Ectodermal cell (in vitro differentiated cells): Measurements from ENCODE around the gene C14orf132.

Source experiments
- H3K27ac ChIP-seq: 2 replicates; pipeline ENCODE4 v1.7.0; 2013; ENCODE audit warnings: mild to moderate bottlenecking, low read depth, low read length; ENCODE audit not compliant: insufficient read depth, poor library complexity, severe bottlenecking
- H3K27me3 ChIP-seq: 2 replicates; pipeline ENCODE4 v1.7.0; 2013; ENCODE audit warnings: mild to moderate bottlenecking, low read length; ENCODE audit not compliant: insufficient read depth, control insufficient read depth, poor library complexity, severe bottlenecking
- H3K36me3 ChIP-seq: one replicate; pipeline ENCODE4 v1.7.0; 2013; ENCODE audit warnings: low read length; ENCODE audit not compliant: control insufficient read depth, insufficient read depth
- H3K4me1 ChIP-seq: one replicate; pipeline ENCODE4 v1.7.0; 2013; ENCODE audit warnings: low read length; ENCODE audit not compliant: control insufficient read depth, insufficient read depth
- H3K4me3 ChIP-seq: 2 replicates; pipeline ENCODE4 v1.7.0; 2013; ENCODE audit warnings: low read depth, low read length, control low read depth; ENCODE audit not compliant: insufficient read depth
- H3K9me3 ChIP-seq: 2 replicates; pipeline ENCODE4 v1.7.0; 2013; ENCODE audit warnings: mild to moderate bottlenecking, low read length, moderate library complexity; ENCODE audit not compliant: control insufficient read depth
- WGBS, 2 experiments: methylation state at CpG; one replicate each; pipeline ENCODE4 v1.1.7; 2013; ENCODE audit warnings: missing lambda C conversion rate in 2 of 2; 5-methylcytosine and 5-hydroxymethylcytosine counted together

Gene C14orf132

DNA sequence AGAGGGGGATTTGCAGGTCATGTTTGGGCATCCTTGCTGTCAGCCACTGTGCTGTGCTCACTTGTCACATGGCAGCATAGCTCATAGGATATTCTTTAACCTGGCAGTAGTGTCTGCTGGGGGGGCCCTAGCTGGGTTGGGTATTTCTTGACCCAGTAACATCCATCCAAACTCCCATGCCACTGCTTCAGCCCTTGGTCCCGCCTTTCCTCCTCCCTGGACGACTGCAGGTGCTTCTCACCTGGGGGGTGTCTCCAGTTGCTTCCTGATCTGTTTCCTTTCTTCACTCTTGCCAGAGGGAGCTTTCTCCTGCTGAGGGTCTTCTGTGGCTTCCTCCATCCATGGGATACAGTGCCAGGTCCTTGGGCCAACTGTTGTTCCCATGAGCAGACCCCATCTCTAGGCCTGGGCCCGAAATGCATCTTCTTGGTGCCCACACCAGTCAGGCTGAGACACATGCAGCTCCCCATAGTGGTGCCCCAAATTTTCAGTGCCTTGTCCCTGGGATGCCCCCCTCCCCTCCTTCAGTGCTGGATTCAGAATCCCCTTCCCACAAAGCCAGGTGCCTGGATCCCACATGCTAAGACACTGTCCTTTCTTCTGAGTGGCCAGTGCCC is 20.5 kb downstream of the C14orf132 start:
- Histone ChIP-seq H3K27me3 (no peaks in the 10 kb centered on the region), H3K36me3 (no peaks in the 10 kb centered on the region), H3K4me1 (peaks cover 4% of the 10 kb centered on the region), H3K9me3 (no peaks in the 10 kb centered on the region), H3K27ac (no peak overlapping the region), H3K4me3 (no peak overlapping the region)
- 93 to 94% methylated on average over 3 of the region's 3 CpGs for WGBS, 2 experiments

DNA sequence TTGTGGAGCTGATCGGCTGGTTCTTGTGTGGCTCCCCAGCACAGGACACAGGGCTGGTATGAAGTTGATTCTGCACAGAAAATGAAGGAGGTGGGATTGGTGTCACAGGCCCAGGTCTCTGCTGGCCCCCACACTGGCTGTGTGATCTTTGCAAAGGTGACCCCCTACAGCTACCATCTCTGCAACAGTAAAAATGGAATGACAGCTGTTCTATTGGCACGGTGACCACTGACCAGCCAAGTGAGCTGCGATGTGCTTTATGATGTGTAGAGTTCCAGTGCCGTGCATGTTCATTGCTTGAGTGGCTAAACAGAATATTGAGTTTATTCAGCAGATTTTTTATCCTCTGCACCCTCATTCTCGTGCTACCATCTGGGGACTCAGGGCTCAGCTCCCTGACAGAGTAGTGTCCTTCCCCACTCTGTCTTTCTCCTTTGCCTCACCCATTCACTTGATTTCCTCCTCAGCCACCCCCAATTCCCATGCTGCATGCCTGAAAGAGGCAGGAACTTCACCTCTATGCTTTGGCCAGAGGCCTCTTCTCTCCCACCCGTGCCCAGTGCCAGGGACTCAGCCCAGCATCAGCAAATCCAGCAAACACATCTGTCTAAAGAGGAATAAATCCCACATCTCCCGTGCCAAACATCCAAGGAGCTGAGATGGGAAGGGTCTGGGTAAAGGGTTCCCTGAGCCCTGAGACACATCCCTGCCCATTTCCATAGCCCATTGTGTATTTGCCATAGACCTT is 21.2 kb downstream of the C14orf132 start:
- peaks cover 4% of the 10 kb centered on the region for H3K4me1 ChIP-seq
- H3K9me3 ChIP-seq: no peaks in the 10 kb centered on the region
- no peak overlapping the region for H3K4me3 ChIP-seq
- no peak overlapping the region for H3K27ac ChIP-seq
- H3K27me3 ChIP-seq: no peaks in the 10 kb centered on the region
- no peaks in the 10 kb centered on the region for H3K36me3 ChIP-seq
- whole genome bisulfite sequencing, 2 experiments: 91 to 92% methylated on average over 7 of the region's 7 CpGs

DNA sequence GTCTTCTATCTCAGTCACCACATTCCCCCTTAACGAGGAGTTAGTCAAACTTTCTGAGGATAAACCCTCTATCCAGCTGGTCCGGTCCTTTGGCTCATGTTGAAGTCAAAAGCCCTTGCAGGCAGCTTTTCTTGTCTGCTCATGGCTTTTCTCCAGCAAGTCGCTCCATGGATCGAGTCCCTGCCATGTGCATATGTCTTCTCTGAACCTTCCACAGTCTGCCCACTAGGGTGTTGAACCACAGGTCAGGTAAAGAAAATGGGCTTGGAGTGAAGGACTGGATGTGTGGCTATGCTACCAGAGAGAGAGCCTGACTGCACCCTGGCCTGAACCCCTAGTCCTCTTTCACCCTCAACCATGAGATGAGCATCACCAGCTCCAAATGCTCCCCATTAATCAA is 22.8 kb downstream of the C14orf132 start:
- H3K4me1 ChIP-seq: peaks cover 4% of the 10 kb centered on the region
- H3K4me3 ChIP-seq: no peak overlapping the region
- H3K27me3 ChIP-seq: no peaks in the 10 kb centered on the region
- H3K9me3 ChIP-seq: no peaks in the 10 kb centered on the region
- WGBS, 2 experiments: 95 to 97% methylated on average over 4 of the region's 4 CpGs
- no peak overlapping the region for H3K27ac ChIP-seq
- no peaks in the 10 kb centered on the region for H3K36me3 ChIP-seq

DNA sequence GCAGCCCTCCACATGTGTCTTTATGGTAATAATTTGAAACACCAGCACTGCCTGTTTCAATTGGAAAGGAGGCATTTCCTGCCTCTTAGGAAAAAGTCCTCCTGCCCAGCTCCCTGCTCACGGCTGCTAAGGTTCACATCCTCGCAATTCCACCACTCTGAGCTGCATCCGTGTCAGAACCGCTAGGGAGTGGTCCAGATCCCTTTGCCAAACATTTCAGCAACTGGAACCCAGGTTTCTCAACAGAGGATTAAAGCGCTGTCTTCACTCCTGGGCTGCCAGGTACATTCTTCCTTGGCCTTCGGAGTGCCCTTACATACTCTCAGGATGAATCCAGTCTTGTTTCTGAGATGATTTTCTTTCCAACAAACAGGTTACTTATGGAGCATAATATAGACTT is 23.3 kb downstream of the C14orf132 start:
- Histone ChIP-seq H3K9me3 (no peaks in the 10 kb centered on the region), H3K27ac (no peak overlapping the region), H3K36me3 (no peaks in the 10 kb centered on the region), H3K27me3 (no peaks in the 10 kb centered on the region), H3K4me3 (no peak overlapping the region), H3K4me1 (peaks cover 2% of the 10 kb centered on the region)
- 93% methylated on average over 6 of the region's 6 CpGs for WGBS, 2 experiments

DNA sequence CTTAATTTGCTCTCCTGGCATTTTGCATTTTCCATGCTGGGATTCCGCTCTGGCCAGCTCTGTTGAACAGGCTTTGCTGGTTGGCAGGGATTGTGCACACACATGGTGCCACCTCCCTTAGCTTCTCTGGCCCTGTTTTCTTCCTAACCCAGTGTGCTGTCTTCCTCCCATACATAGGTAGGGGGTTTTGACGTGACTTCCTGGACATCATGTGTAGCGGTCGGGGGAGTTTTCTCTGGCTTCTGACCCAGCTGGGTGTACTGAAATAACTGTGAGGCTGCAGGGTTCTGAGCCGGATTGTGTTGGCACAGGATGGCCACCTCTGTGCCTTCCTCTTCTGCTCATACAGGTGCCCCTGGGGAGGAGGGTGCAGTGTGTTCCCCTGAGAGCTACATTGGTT is 25.7 kb downstream of the C14orf132 start:
- Histone ChIP-seq H3K9me3 (no peaks in the 10 kb centered on the region), H3K27me3 (no peaks in the 10 kb centered on the region), H3K4me3 (no peak overlapping the region), H3K27ac (no peak overlapping the region), H3K4me1 (no peaks in the 10 kb centered on the region), H3K36me3 (no peaks in the 10 kb centered on the region)
- 93 to 99% methylated on average over 5 of the region's 5 CpGs for WGBS, 2 experiments

DNA sequence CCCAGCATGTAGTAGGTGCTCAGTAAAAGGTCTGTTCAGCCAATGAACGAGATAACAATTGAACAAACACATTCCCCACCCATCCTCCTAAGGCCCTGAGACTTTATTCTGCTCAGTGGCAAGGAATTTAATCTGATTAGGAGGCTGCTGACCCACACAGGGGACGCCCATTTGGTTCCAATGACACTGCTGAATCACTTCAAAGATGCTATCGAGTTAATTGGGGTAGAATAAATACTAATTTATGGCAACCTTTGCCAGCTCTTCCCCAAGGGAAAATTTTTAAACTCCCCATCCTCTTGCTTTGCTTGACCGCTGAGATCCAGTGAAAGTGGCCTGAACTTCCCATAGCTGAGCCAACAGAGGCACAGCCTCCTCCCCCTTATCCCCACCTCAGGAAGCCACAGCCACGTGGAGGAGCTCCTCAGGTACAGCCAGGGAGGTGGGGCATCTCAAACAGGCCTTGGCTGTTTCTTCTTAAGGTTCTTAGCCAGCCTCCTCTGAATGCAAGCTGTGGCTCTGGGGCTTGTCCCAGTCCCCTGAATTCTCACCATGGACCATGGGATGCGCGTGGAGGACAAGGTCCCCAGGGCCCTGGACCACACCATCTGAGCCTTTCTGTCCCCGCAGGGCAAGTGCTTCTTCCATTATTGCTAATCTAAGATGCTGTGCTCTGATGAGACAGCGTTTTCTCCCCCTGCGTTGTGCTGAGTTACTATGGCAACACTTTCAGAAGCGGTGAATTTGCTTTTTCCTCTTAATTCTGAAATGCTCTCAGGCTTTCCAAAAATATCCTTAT is 26.7 kb downstream of the C14orf132 start:
- Histone ChIP-seq H3K4me1 (no peaks in the 10 kb centered on the region), H3K36me3 (no peaks in the 10 kb centered on the region), H3K27ac (no peak overlapping the region), H3K9me3 (no peaks in the 10 kb centered on the region), H3K4me3 (no peak overlapping the region), H3K27me3 (no peaks in the 10 kb centered on the region)
- 72 to 76% methylated on average over 11 of the region's 11 CpGs for WGBS, 2 experiments

DNA sequence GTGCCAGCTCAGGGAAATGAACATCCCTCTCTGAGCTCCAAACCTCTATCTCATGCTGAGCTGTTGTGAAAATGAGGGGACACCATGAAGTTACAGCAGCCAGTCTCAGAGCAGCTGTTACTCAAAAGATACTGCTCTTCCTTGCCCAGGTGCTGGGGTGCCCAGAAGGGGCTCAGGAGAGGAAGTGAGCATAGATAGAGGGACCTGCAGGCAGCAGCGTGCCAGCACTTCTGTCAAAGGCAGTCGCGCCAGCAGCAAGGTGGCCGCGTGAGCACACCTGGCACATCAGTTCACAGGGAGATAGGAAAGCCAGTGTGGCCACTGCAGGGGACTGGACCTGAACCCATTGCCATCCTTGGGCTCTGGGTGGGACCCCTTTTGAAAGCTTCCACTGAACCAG is 27.8 kb downstream of the C14orf132 start:
- no peaks in the 10 kb centered on the region for H3K27me3 ChIP-seq
- no peaks in the 10 kb centered on the region for H3K4me1 ChIP-seq
- H3K27ac ChIP-seq: no peak overlapping the region
- H3K9me3 ChIP-seq: no peaks in the 10 kb centered on the region
- no peak overlapping the region for H3K4me3 ChIP-seq
- no peaks in the 10 kb centered on the region for H3K36me3 ChIP-seq
- 92 to 95% methylated on average over 5 of the region's 5 CpGs for WGBS, 2 experiments

DNA sequence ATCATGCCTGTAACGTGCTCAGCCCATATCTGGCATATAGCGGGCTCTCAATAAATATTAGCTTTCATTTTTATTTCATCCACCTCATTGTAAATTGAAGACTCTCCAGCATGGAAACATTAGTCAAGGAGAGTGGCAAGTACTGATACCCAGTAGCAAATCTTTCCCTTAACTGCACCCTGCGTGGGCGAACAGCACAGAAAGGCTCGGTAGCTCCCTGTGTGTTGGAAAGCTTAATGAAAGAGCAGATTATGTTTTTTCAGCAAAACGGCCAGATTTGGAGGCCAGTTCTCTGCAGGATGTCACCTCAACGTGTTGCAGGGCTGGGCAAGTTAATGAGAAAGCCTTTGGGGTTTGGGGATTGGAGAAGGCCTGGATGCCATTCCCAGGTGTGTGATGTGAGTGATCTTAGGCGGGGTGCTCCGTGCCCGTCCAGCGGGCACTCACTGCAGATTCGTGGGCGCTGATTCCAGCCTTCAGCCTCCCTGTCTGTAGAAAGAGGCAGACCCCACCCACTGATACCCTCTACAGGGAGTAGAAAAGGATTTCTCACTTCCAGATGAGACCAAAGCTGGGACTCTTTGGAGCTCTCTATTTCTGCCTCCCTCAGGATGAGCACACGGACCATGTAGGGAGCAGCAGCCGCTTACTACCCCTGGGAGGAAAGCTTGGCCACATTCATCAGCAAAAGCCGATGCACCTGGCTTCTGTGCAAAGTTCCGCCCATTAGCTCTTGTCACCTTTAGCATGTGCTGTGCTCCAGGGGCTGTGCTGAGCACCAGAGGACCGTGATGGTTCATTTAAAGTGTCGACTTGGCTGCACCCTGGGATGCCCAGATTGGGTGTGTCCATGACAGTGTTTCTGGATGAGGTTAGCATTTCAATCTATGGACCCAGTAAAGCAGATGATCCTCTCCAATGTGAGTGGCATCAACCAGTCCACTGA is 29.1 kb downstream of the C14orf132 start:
- H3K36me3 ChIP-seq: no peaks in the 10 kb centered on the region
- no peaks in the 10 kb centered on the region for H3K4me1 ChIP-seq
- WGBS, 2 experiments: 92 to 94% methylated on average over 19 of the region's 19 CpGs
- H3K27ac ChIP-seq: no peak overlapping the region
- H3K9me3 ChIP-seq: no peaks in the 10 kb centered on the region
- no peaks in the 10 kb centered on the region for H3K27me3 ChIP-seq
- H3K4me3 ChIP-seq: no peak overlapping the region

DNA sequence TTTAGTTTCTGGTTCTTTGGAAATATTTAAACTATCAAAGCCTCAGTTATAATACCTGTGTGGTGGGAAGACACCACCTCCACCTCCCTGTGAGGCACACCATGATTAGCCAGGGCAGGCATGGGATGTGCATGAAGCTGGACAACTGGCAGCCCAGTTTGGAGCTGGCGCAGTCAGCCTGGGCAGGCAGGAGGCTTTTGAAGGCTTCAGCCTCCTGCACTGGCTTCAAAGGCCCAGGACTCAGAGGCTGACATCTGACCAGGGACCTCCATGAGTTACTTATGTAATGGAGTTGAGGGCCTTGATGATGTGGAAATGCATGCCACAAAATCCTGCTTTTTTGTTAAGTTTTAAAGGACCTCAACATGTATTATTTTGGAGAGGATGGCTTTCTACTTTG is 30.3 kb downstream of the C14orf132 start:
- H3K4me3 ChIP-seq: no peak overlapping the region
- no peaks in the 10 kb centered on the region for H3K9me3 ChIP-seq
- H3K27me3 ChIP-seq: no peaks in the 10 kb centered on the region
- no peaks in the 10 kb centered on the region for H3K36me3 ChIP-seq
- 92 to 96% methylated on average over 1 of the region's 1 CpG for WGBS, 2 experiments
- no peak overlapping the region for H3K27ac ChIP-seq
- H3K4me1 ChIP-seq: no peaks in the 10 kb centered on the region
